Activated T-helper 1 cell treated with anti-CD3 and anti-CD28 coated beads, Interleukin-12 subunit alpha, Interleukin-12 subunit beta, Interleukin-2, Interleukin-4 antibody, amounts not matched to agents 30 ng/mL and 10 ng/mL and 1 ng/mL, durations not matched to agents 14 hours and 24 hours and 36 hours (primary cell): ENCODE data around the gene TMBIM6. TPM values are rescaled to one million over a fixed set of nuclear protein-coding genes. Genes with fewer than 3 reads are reported as not detected.

ENCODE experiments used
- DNase-seq: peaks from one replicate; pipeline ENCODE4 v3.0.0; 2021; ENCODE audit warnings: low spot score
- H3K27ac Mint-ChIP-seq: one replicate; pipeline ENCODE4 v1.8.0; 2021; ENCODE audit warnings: mild to moderate bottlenecking, mixed read lengths
- H3K27me3 Mint-ChIP-seq: one replicate; pipeline ENCODE4 v1.8.0; 2022; ENCODE audit warnings: mild to moderate bottlenecking, moderate library complexity, mixed read lengths; ENCODE audit not compliant: insufficient read depth
- H3K36me3 Mint-ChIP-seq: one replicate; pipeline ENCODE4 v1.8.0; 2021; ENCODE audit warnings: low read depth, mixed read lengths
- H3K4me1 Mint-ChIP-seq: one replicate; pipeline ENCODE4 v1.8.0; 2021; ENCODE audit warnings: low read depth, mixed read lengths
- H3K4me3 Mint-ChIP-seq: one replicate; pipeline ENCODE4 v1.8.0; 2021; ENCODE audit warnings: mild to moderate bottlenecking, moderate library complexity, mixed read lengths
- H3K9me3 Mint-ChIP-seq: one replicate; pipeline ENCODE4 v1.8.0; 2021; ENCODE audit warnings: mixed read lengths
- intact Hi-C: fragments of 100-400 bp; cut with micrococcal nuclease; formaldehyde crosslinking; loops from one replicate; pipeline ENCODE4 v1.15.1; 2024
- total RNA-seq: library from RNA; stranded (reverse); gene quantifications from 2 replicates; pipeline ENCODE4 v1.2.3, GENCODE V29; 2022

TMBIM6 gene
- total RNA-seq, 1 donor from 2014 or later, result 382 TPM

GRCh38 chr12:49797449-49797776 lies 56.1 kb downstream of the TMBIM6 start:
- Mint-ChIP-seq H3K36me3 (no peaks in the 10 kb centered on the region), H3K4me1 (no peaks in the 10 kb centered on the region), H3K9me3 (no peaks in the 10 kb centered on the region), H3K27ac (no peak overlapping the region), H3K27me3 (no peaks in the 10 kb centered on the region), H3K4me3 (no peak overlapping the region)
- no peak for DNase-seq
- intact Hi-C loops, result no loop called here

GRCh38 chr12:49798248-49798647 lies 56.9 kb downstream of the TMBIM6 start:
- Mint-ChIP-seq H3K4me3 (no peak overlapping the region), H3K27ac (no peak overlapping the region), H3K36me3 (no peaks in the 10 kb centered on the region), H3K4me1 (no peaks in the 10 kb centered on the region), H3K9me3 (no peaks in the 10 kb centered on the region), H3K27me3 (no peaks in the 10 kb centered on the region)
- intact Hi-C loops, result no loop called here
- no peak for DNase-seq

- Mint-ChIP-seq H3K4me3 (no peak overlapping the region), H3K27me3 (no peaks in the 10 kb centered on the region), H3K4me1 (no peaks in the 10 kb centered on the region), H3K9me3 (no peaks in the 10 kb centered on the region), H3K27ac (no peak overlapping the region), H3K36me3 (no peaks in the 10 kb centered on the region)
- intact Hi-C loops, result no loop called here
- no peak for DNase-seq
Measured at GRCh38 chr12:49798934-49799333, 57.6 kb downstream of the TMBIM6 start.

- DNase-seq, result no peak
Measured at GRCh38 chr12:49800421-49801140, 59.2 kb downstream of the TMBIM6 start.

GRCh38 chr12:49801141-49802063 lies 60.0 kb downstream of the TMBIM6 start:
- no peak for DNase-seq
- Mint-ChIP-seq H3K27me3 (no peaks in the 10 kb centered on the region), H3K27ac (no peak overlapping the region), H3K4me1 (no peaks in the 10 kb centered on the region), H3K36me3 (no peaks in the 10 kb centered on the region), H3K4me3 (no peak overlapping the region), H3K9me3 (no peaks in the 10 kb centered on the region)
- intact Hi-C loops, result no loop called here

More at GRCh38 chr12:49800421-49801140, 59.2 kb downstream of the TMBIM6 start:
- intact Hi-C loops, result no loop called here
- H3K4me3 Mint-ChIP-seq, result no peak overlapping the region
- H3K27me3 Mint-ChIP-seq, result no peaks in the 10 kb centered on the region
- no peaks in the 10 kb centered on the region for H3K4me1 Mint-ChIP-seq
- no peaks in the 10 kb centered on the region for H3K36me3 Mint-ChIP-seq
- no peak overlapping the region for H3K27ac Mint-ChIP-seq
- H3K9me3 Mint-ChIP-seq, result no peaks in the 10 kb centered on the region

- no peak overlapping the region for H3K4me3 Mint-ChIP-seq
- no peaks in the 10 kb centered on the region for H3K36me3 Mint-ChIP-seq
- no peaks in the 10 kb centered on the region for H3K9me3 Mint-ChIP-seq
- H3K27ac Mint-ChIP-seq, result no peak overlapping the region
- H3K4me1 Mint-ChIP-seq, result no peaks in the 10 kb centered on the region
- intact Hi-C loops, result no loop called here
- no peak for DNase-seq
- no peaks in the 10 kb centered on the region for H3K27me3 Mint-ChIP-seq
Measured at GRCh38 chr12:49803693-49804450, 62.5 kb downstream of the TMBIM6 start.

GRCh38 chr12:49804821-49805220 lies 63.5 kb downstream of the TMBIM6 start:
- H3K9me3 Mint-ChIP-seq, result no peaks in the 10 kb centered on the region
- H3K36me3 Mint-ChIP-seq, result no peaks in the 10 kb centered on the region
- H3K27me3 Mint-ChIP-seq, result no peaks in the 10 kb centered on the region
- H3K4me3 Mint-ChIP-seq, result no peak overlapping the region
- no peaks in the 10 kb centered on the region for H3K4me1 Mint-ChIP-seq
- intact Hi-C loops, result no loop called here
- H3K27ac Mint-ChIP-seq, result no peak overlapping the region
- DNase-seq, result no peak

- DNase-seq, result no peak
- Mint-ChIP-seq H3K27ac (no peak overlapping the region), H3K4me1 (no peaks in the 10 kb centered on the region), H3K4me3 (no peak overlapping the region), H3K36me3 (no peaks in the 10 kb centered on the region), H3K9me3 (no peaks in the 10 kb centered on the region), H3K27me3 (no peaks in the 10 kb centered on the region)
- intact Hi-C loops, result no loop called here
Measured at GRCh38 chr12:49805409-49805808, 64.1 kb downstream of the TMBIM6 start.

- Mint-ChIP-seq H3K4me1 (no peaks in the 10 kb centered on the region), H3K27me3 (no peaks in the 10 kb centered on the region), H3K27ac (no peak overlapping the region), H3K4me3 (no peak overlapping the region), H3K36me3 (no peaks in the 10 kb centered on the region), H3K9me3 (no peaks in the 10 kb centered on the region)
- DNase-seq, result no peak
- intact Hi-C loops, result no loop called here
Measured at GRCh38 chr12:49806321-49806813, 65.0 kb downstream of the TMBIM6 start.

GRCh38 chr12:49806877-49807276 lies 65.5 kb downstream of the TMBIM6 start:
- Mint-ChIP-seq H3K4me1 (peaks cover 2% of the 10 kb centered on the region), H3K9me3 (no peaks in the 10 kb centered on the region), H3K4me3 (no peak overlapping the region), H3K36me3 (no peaks in the 10 kb centered on the region), H3K27ac (no peak overlapping the region), H3K27me3 (no peaks in the 10 kb centered on the region)
- no peak for DNase-seq
- intact Hi-C loops, result no loop called here

- Mint-ChIP-seq H3K4me3 (no peak overlapping the region), H3K9me3 (no peaks in the 10 kb centered on the region), H3K27ac (no peak overlapping the region), H3K36me3 (no peaks in the 10 kb centered on the region), H3K27me3 (no peaks in the 10 kb centered on the region), H3K4me1 (peaks cover 5% of the 10 kb centered on the region)
- DNase-seq, result no peak
- intact Hi-C loops, result no loop called here
Measured at GRCh38 chr12:49807991-49808580, 66.7 kb downstream of the TMBIM6 start.

GRCh38 chr12:49808686-49809380 lies 67.5 kb downstream of the TMBIM6 start:
- no peak for DNase-seq
- Mint-ChIP-seq H3K36me3 (no peaks in the 10 kb centered on the region), H3K27me3 (no peaks in the 10 kb centered on the region)

More at GRCh38 chr12:49808686-49809380, 67.5 kb downstream of the TMBIM6 start:
- peaks cover 5% of the 10 kb centered on the region for H3K4me1 Mint-ChIP-seq
- H3K27ac Mint-ChIP-seq, result no peak overlapping the region
- H3K9me3 Mint-ChIP-seq, result no peaks in the 10 kb centered on the region
- no peak overlapping the region for H3K4me3 Mint-ChIP-seq
- intact Hi-C loops, result no loop called here
